Activated T-helper 17 cell treated with anti-CD3 and anti-CD28 coated beads, Interleukin-2, amount 50 U/mL, for 72 hours (primary cell): ENCODE measurements around the gene SLC12A1. TPM values are rescaled to one million over a fixed set of nuclear protein-coding genes. Genes with fewer than 3 reads are reported as not detected.

Experiments used
- ATAC-seq: fragments of 150-1000 bp; cut with Tn5 transposase; replicated peaks from 2 replicates; pipeline ENCODE4 v1.10.0; 2021; ENCODE audit warnings: mild to moderate bottlenecking, moderate library complexity
- H3K27ac Mint-ChIP-seq: one replicate; pipeline ENCODE4 v1.8.0; 2022; ENCODE audit warnings: mixed read lengths
- H3K27me3 Mint-ChIP-seq: one replicate; pipeline ENCODE4 v1.8.0; 2022; ENCODE audit warnings: mixed read lengths
- H3K36me3 Mint-ChIP-seq: one replicate; pipeline ENCODE4 v1.8.0; 2022; ENCODE audit warnings: low read depth, mild to moderate bottlenecking, mixed read lengths
- H3K4me1 Mint-ChIP-seq: one replicate; pipeline ENCODE4 v1.8.0; 2022; ENCODE audit warnings: mixed read lengths
- H3K4me3 Mint-ChIP-seq: one replicate; pipeline ENCODE4 v1.8.0; 2022; ENCODE audit warnings: mild to moderate bottlenecking, mixed read lengths
- H3K9me3 Mint-ChIP-seq: one replicate; pipeline ENCODE4 v1.8.0; 2022; ENCODE audit warnings: mixed read lengths
- total RNA-seq, 2 donors: library from RNA; stranded (reverse); gene quantifications; one replicate each; pipeline ENCODE4 v1.2.3, GENCODE V29; 2022

The SLC12A1 gene
- total RNA-seq = not detected

DNA sequence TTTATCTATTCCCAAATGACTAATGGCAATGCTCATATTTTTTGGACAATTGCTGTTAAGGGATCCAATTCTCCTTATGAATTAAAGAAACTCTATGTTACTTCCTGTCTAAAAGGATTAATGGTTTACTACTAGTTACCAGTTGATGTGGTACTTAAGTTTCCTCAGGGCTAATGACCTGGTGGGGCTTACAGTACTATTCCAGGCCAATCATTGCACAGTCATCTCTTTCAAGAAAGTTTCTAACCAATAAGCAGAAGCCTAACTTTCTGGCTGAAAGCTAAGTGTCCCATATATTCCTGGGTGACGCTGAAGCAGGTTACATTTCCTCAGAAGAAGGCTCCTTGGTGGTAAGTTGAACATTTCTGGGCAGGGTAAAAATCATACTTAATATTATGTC lies at the start of gene SLC12A1:
TSS of gene SLC12A1 (plus strand) at position 322 of the 400 bp plus-strand sequence. CDS start 1,418 bp downstream, outside the sequence.
- no peaks in the 10 kb centered on the region for H3K9me3 Mint-ChIP-seq
- no peak for ATAC-seq
- no peaks in the 10 kb centered on the region for H3K4me1 Mint-ChIP-seq
- H3K4me3 Mint-ChIP-seq = no peak within 1 kb of the TSS
- no peak within 1 kb of the TSS for H3K27ac Mint-ChIP-seq
- H3K27me3 Mint-ChIP-seq = peaks cover 16% of the 10 kb centered on the region
- no peaks in the 10 kb centered on the region for H3K36me3 Mint-ChIP-seq

DNA sequence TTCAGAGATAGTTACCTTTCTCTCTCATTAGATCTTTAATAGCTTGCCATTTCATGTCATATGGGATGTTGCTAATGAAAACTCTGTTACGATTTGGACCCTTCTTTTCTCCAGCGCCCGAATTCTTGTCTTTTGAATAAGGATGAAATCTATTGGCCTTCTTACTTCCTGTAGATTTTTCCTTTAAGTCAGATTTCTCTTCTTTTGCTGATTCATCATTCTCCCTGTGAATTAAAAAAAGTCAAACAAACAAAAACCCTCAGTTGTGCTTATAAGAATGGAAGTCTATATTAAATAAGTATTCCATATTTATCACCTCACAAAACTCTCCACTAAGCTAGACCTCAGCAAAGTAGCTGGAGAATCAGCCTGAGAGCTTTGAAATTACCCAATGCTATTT lies 37.5 kb upstream of the SLC12A1 start:
- ATAC-seq = no peak
- Mint-ChIP-seq H3K27ac (no peak overlapping the region), H3K4me1 (no peaks in the 10 kb centered on the region), H3K4me3 (no peak overlapping the region), H3K36me3 (peaks cover 31% of the 10 kb centered on the region), H3K27me3 (no peaks in the 10 kb centered on the region), H3K9me3 (peaks cover 4% of the 10 kb centered on the region)

DNA sequence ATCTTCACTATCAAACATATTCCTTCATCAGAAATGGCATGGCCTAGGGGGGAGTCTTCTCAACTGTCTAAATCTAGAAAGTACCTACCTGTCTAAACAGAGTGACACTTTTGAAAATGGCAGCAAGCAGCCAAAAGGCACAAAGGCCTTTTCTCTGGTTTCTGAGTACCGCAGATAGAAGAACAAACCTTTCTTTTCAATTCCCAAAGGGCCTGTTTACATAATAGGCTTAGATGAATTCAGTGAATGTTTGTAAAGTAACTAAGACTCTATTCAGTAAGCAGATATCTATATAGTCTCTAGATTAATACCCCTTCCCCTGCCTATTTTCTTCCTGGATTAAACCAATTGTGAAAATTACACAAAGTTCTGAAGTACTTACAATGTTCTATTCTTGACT lies 35.1 kb upstream of the SLC12A1 start:
- no peak overlapping the region for H3K4me3 Mint-ChIP-seq
- no peaks in the 10 kb centered on the region for H3K4me1 Mint-ChIP-seq
- H3K9me3 Mint-ChIP-seq = peaks cover 4% of the 10 kb centered on the region
- no peak overlapping the region for H3K27ac Mint-ChIP-seq
- H3K36me3 Mint-ChIP-seq = peaks cover 23% of the 10 kb centered on the region
- H3K27me3 Mint-ChIP-seq = no peaks in the 10 kb centered on the region
- no peak for ATAC-seq

DNA sequence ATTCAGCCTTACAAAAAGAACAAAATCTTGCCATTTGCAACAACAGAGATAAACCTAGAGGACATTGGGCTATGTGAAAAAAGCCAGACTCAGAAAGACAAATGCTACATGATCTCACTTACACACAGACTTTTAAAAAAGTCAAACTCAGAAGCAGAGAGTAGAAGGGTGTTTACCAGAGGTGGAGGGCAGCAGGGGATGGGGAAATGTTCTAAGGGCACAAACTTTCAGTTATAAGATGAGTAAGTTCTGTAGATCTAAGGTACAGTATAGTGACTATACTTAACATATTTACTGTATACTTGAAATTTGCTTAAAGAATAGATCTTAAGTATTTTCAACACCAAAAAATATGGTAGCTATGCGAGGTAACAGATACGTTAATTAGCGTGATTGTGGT lies 31.0 kb upstream of the SLC12A1 start:
- H3K27ac Mint-ChIP-seq = no peak overlapping the region
- no peak overlapping the region for H3K4me3 Mint-ChIP-seq
- H3K4me1 Mint-ChIP-seq = peaks cover 5% of the 10 kb centered on the region
- H3K36me3 Mint-ChIP-seq = no peaks in the 10 kb centered on the region
- ATAC-seq = no peak
- no peaks in the 10 kb centered on the region for H3K27me3 Mint-ChIP-seq
- H3K9me3 Mint-ChIP-seq = peaks cover 4% of the 10 kb centered on the region

DNA sequence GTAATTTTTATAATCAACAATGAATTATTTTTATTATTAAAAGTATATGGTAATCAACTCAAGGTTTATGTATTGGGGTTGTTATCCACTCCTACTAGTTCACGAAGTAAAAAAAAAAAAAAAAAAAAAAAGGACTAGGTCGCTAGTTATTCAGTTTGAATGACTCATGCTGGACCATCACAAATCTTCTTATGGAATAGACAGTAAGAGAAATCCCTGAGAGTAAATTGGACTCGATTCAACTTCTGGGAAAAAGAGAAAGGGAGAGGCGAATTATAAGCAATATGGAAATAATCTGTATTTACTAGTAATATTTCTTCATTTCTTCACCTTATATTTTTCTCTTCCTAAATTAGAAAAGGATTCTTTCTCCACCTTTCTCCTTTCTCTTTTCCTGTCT lies 30.0 kb upstream of the SLC12A1 start:
- H3K27ac Mint-ChIP-seq = no peak overlapping the region
- H3K9me3 Mint-ChIP-seq = peaks cover 4% of the 10 kb centered on the region
- peaks cover 5% of the 10 kb centered on the region for H3K4me1 Mint-ChIP-seq
- H3K4me3 Mint-ChIP-seq = no peak overlapping the region
- no peaks in the 10 kb centered on the region for H3K36me3 Mint-ChIP-seq
- peaks cover 2% of the 10 kb centered on the region for H3K27me3 Mint-ChIP-seq
- no peak for ATAC-seq

DNA sequence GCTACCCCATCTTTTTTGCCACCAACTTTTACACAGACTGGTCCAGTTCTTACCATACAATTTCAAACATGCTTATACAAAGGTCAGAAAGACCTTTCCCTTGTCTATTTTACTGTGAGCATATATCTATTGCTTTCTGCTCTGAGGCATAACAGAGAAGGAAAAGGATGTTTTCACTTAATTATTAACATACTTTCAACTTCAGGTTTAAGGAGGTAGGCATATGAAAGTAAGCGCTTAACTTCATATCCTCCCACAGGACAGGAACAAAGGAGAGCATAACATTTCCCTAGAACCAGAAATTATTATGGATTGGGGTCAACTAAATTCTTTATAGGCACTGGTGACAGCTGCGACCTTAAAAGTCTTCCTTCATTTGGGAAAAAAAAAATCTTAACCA lies 29.1 kb upstream of the SLC12A1 start:
- peaks cover 5% of the 10 kb centered on the region for H3K4me1 Mint-ChIP-seq
- no peak for ATAC-seq
- peaks cover 4% of the 10 kb centered on the region for H3K27me3 Mint-ChIP-seq
- peak overlapping the region; percentile 89 for H3K27ac Mint-ChIP-seq
- H3K36me3 Mint-ChIP-seq = no peaks in the 10 kb centered on the region
- peaks cover 4% of the 10 kb centered on the region for H3K9me3 Mint-ChIP-seq
- H3K4me3 Mint-ChIP-seq = peak overlapping the region; percentile 90

DNA sequence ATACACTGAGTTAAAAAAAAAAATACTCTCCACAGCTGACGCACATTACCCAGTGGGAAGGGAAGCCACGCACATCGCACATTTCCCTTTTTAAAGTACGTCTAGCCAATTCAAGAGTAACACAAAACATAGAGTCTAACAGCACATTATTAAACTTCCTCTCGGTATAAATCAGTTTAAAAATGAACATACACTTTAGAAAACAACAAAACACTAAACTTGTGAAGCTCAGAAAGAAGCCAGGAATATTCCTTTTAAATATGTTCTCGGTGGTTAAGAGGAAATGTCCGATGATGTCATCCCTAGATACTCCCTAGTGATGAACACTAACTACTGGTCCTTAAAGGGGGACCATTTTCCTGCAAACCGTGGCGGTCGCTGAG lies 28.7 kb upstream of the SLC12A1 start:
- Mint-ChIP-seq H3K9me3 (peaks cover 4% of the 10 kb centered on the region), H3K27ac (peak overlapping the region; percentile 89), H3K27me3 (peaks cover 4% of the 10 kb centered on the region), H3K4me1 (peaks cover 5% of the 10 kb centered on the region), H3K36me3 (no peaks in the 10 kb centered on the region), H3K4me3 (peak overlapping the region; percentile 90)
- peak; percentile 78 for ATAC-seq

DNA sequence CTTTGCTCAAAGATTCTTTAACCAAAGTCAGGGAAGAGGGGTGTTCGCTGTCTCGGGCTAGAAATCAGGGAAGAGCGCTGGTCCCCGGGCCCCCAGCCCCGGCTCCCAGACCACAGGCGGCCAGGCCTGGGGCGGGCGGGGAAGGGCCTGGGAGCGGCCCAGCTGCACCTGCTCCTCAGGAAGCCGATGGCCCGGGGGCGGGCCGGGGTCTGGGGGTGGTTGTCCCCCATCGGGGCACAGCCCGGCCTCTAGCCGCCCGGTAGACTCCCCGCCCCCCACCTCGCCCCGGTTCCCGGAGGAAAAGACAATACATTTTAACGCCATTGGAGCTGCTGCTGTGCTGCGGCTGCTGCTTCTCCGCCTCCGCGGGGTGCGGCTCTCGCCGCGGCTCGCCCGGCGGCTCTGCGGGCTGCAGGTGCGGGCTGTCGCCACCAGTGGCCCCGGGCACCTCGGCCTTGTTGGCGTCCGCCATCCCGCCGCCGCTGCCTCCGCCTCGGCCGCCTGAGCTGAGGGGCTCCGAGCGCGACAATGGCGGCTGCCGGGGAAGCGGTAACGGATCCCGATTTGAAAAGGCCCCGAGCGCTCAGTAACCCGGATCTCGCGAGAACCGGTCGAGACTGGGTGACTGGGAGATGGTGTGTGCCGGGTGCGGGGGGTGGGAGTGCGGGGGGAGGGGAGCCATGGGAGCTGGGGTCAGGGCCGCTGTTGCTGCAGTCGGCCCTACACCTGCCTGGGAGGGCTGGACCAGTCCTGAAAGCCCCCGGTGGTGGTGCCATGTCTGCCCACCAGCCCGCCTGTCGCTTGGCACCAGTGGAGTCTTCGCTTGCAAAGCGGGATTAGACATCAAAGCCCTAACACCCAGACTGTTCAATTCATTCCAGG lies 28.1 kb upstream of the SLC12A1 start, which contains the start of gene MYEF2:
TSS of gene MYEF2 (minus strand) at position 530 of the 882 bp plus-strand sequence. CDS start at position 472, 58 bp downstream.
- peak within 1 kb of the TSS; percentile 90 for H3K4me3 Mint-ChIP-seq
- no peaks in the 10 kb centered on the region for H3K36me3 Mint-ChIP-seq
- H3K27me3 Mint-ChIP-seq = peaks cover 8% of the 10 kb centered on the region
- H3K9me3 Mint-ChIP-seq = peaks cover 4% of the 10 kb centered on the region
- peak; percentile 84 for ATAC-seq
- peak within 1 kb of the TSS; percentile 89 for H3K27ac Mint-ChIP-seq
- peaks cover 5% of the 10 kb centered on the region for H3K4me1 Mint-ChIP-seq

DNA sequence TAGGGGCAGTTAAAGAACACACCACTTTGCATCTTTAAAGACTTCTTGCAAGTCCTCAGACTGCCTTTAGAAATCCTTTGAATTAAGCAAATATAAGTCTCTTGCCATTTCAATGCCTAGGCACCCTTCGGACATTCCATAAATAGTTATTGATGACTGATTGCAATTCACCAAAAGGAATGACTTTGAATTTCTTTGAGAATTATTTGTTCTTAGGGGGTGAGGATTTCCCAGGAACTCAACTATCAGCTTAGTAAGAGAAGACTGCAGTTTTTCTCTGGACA lies 27.5 kb upstream of the SLC12A1 start:
- Mint-ChIP-seq H3K27me3 (peaks cover 9% of the 10 kb centered on the region), H3K27ac (no peak overlapping the region), H3K36me3 (no peaks in the 10 kb centered on the region), H3K4me3 (peak overlapping the region; percentile 43), H3K4me1 (peaks cover 5% of the 10 kb centered on the region), H3K9me3 (no peaks in the 10 kb centered on the region)
- no peak for ATAC-seq

DNA sequence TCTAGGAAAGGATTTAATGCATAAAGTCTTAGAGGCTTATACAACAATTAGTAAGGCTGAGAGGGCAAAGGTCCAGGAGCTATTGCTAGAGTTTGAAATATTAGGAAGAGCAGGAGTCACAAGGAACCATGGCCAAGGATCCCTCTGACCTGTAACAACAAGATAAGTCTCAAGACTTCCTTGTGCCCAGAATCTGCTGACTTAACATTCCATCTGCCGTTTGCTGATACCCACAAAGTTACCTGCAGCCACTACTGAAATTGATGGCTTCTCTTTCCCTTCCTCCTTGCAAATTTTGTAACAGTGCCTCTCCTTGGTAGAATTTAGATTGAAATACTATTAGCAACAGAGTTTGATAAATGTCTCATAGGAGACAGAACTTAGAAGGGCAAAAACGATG lies 23.4 kb upstream of the SLC12A1 start:
- Mint-ChIP-seq H3K4me1 (no peaks in the 10 kb centered on the region), H3K27ac (no peak overlapping the region), H3K36me3 (no peaks in the 10 kb centered on the region), H3K9me3 (no peaks in the 10 kb centered on the region), H3K4me3 (no peak overlapping the region), H3K27me3 (peaks cover 22% of the 10 kb centered on the region)
- no peak for ATAC-seq

DNA sequence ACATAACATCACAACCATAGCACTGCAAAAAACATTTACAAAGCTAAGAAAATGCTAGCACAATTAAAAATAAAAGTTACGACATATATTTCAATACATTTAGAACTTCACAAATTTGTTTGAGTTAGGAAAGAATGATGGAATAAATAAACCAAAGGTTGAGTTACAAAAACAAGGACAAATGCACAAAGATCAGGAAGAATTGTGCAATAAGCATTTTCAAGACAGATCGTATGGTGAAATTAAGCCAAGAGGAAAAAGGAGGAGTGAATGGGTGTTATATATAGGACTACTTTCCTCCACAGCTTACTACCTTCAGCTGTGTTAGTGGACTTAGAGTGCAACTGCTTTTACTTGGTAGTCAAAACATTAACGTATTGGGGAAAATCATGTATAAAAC lies 20.6 kb upstream of the SLC12A1 start:
- H3K27me3 Mint-ChIP-seq = peaks cover 22% of the 10 kb centered on the region
- no peaks in the 10 kb centered on the region for H3K9me3 Mint-ChIP-seq
- H3K36me3 Mint-ChIP-seq = no peaks in the 10 kb centered on the region
- H3K4me1 Mint-ChIP-seq = no peaks in the 10 kb centered on the region
- ATAC-seq = no peak
- no peak overlapping the region for H3K4me3 Mint-ChIP-seq
- no peak overlapping the region for H3K27ac Mint-ChIP-seq

DNA sequence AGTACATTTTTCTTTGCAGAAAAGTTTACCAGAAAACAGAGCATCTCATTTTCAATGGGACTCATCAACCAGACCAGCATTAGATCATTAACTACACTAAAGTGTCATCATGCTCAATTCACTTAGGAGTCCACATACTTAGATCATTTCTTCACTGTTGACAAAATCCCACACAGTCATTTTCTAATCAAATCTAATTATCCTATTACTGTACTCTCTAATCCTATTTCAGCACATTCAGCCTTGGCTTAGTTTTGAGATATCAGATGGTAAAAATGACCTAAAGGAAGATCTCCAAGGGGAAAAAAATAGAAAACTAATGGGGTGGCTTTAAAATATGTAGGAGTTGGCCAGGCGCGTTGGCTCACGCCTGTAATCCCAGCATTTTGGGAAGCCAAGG lies 19.8 kb upstream of the SLC12A1 start:
- Mint-ChIP-seq H3K27me3 (peaks cover 25% of the 10 kb centered on the region), H3K36me3 (no peaks in the 10 kb centered on the region), H3K27ac (no peak overlapping the region), H3K4me1 (peaks cover under 1% of the 10 kb centered on the region), H3K9me3 (no peaks in the 10 kb centered on the region), H3K4me3 (no peak overlapping the region)
- no peak for ATAC-seq

DNA sequence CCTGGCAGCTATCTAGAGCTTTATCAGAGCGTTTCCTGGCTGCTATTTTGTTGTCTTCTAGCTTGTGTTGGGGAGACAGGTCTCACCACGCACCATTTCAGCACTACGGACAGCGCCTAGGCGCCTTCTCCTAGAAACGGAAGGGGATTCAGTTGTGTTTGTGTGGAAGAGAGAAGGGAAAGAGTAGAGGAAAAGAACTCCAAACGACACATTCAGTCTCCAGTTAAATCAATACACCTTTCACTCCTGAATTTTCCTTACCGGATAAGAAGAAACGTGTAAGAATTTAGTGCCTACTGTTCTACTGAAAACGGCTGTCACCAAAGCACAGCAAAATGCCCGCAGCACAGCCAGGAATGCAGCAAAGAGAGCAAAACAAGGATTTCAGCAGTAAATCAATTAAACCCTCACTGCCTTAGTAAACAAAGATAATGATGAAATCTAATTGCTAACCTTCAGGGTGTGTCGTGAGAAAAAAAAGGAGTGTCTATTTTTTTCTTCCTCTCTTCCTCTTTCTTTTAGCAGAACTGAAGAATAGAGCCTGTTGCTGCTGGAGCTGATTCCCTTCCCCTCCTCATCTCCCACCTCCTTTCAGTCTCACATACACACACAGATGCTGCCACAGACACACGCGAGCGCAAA lies 15.0 kb upstream of the SLC12A1 start:
- Mint-ChIP-seq H3K9me3 (no peaks in the 10 kb centered on the region), H3K36me3 (no peaks in the 10 kb centered on the region), H3K4me1 (peaks cover 6% of the 10 kb centered on the region), H3K4me3 (peak overlapping the region; percentile 50), H3K27ac (no peak overlapping the region), H3K27me3 (peaks cover 31% of the 10 kb centered on the region)
- ATAC-seq = no peak

DNA sequence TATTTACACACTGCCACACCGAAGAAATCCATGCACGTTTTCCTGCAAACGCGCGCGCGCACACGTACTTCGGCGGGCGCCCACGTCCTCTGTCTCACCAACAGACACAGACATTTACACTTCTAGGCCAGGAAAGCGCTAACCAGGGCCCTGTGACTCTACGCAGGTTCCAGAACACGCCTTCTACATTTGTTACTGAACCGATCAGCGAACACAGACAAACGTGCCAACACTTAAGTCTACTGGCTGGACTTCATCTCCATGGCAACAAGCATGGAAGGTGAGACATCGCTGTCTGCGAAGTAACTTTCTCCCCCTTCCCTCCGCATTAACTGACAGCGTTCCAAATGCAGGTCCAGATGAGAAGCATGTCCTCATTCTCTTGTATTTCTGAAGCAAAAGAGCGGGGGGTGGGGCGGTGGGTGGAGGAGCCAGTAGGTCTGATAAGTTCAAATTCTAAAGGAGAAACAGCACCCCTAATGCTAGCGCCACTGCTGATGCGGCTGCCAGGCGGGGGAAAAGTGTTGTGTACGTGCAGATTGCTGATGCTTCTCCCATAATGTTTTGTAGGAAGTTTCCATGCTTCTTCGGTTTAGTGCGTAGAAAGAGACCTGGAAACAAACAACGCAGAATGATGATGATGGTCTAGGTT lies 14.4 kb upstream of the SLC12A1 start, which contains the start of gene CTXN2:
TSS of gene CTXN2 (plus strand) at position 92 of the 652 bp plus-strand sequence. CDS start 9,636 bp downstream, outside the sequence.
- Mint-ChIP-seq H3K27me3 (peaks cover 28% of the 10 kb centered on the region), H3K27ac (no peak within 1 kb of the TSS), H3K9me3 (no peaks in the 10 kb centered on the region), H3K4me1 (peaks cover 6% of the 10 kb centered on the region), H3K4me3 (peak within 1 kb of the TSS; percentile 50), H3K36me3 (no peaks in the 10 kb centered on the region)
- no peak for ATAC-seq

DNA sequence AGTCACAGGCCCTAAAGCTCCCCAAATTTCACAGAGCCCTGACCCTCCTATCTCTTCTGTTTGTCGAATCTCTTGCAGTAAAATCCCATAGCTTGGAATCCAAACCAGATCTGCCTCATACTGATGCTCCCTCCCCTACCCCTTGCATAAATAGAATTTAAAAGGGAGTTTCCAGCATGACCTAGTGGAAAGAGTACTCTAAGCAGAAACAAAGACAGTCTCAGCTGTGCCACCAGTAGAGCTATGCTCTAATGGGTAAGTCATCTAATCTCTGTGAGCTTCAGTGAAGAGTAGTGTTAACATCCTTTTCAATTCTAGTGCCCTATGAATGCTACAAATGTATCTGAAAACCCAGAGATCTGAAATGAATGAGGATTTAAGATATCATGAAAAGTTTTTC lies 4.0 kb upstream of the SLC12A1 start:
- Mint-ChIP-seq H3K9me3 (no peaks in the 10 kb centered on the region), H3K4me3 (no peak overlapping the region), H3K27ac (no peak overlapping the region), H3K4me1 (no peaks in the 10 kb centered on the region), H3K27me3 (peaks cover 23% of the 10 kb centered on the region), H3K36me3 (no peaks in the 10 kb centered on the region)
- no peak for ATAC-seq
